A549 (cell line): ENCODE results near the gene ZNF790.

ENCODE experiments used
- CHD4 ChIP-seq: fragments of 200-600 bp; sonication (generic); IDR thresholded peaks from 2 replicates; pipeline ENCODE4 v1.6.1; 2016; ENCODE audit warnings: antibody characterized with exemption, mild to moderate bottlenecking, borderline replicate concordance
- HOXA7 ChIP-seq: fragments of 250-450 bp; sonication (Bioruptor Pico); IDR thresholded peaks from 2 replicates; pipeline ENCODE4 v1.5.0; 2020; ENCODE audit warnings: mild to moderate bottlenecking, moderate library complexity
- MAX ChIP-seq: IDR thresholded peaks from 2 replicates; pipeline ENCODE4 v1.6.1; 2012
- MAZ ChIP-seq: fragments of 150-350 bp; IDR thresholded peaks from 2 replicates; pipeline ENCODE4 v1.6.1; 2014; ENCODE audit warnings: antibody characterized with exemption, low read depth, low read length, borderline replicate concordance
- RNF2 ChIP-seq: fragments of 200-600 bp; sonication (generic); IDR thresholded peaks from 2 replicates; pipeline ENCODE4 v1.6.1; 2016; ENCODE audit warnings: low read depth, mild to moderate bottlenecking, antibody characterized with exemption, moderate library complexity, borderline replicate concordance
- USF2 ChIP-seq: fragments of 450-650 bp; IDR thresholded peaks from 2 replicates; pipeline ENCODE4 v1.6.1; 2014; ENCODE audit warnings: antibody characterized with exemption
- TF ChIP-seq, protein P1 (sequence below): fragments of >200 bp; sonication (Bioruptor Twin); formaldehyde crosslinking; IDR thresholded peaks from 3 replicates; pipeline ENCODE4 v1.5.1; 2016

DNA sequence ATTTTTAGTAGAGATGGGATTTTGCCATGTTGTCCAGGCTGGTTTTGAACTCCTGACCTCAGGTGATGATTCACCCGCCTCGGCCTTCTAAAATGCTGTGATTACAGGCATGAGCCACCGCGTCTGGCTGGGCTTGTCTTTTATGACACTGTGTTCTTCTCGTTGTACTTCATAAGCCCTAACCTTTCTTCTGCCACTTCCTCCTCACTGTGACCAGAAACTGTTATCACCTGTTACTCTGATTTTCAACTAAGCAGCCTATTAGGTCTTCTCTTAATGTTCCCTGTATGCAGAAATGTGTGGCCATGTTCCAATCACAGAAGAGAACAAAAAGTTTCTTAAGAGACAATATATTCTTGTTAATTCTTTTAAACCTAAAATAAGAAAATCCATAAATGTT lies 16.4 kb downstream of the ZNF790 start:
- TF ChIP-seq USF2 (no peak), HOXA7 (CRISPR knock-in tag) (no peak), MAZ (no peak), RNF2 (no peak), CHD4 (no peak), MAX (no peak)
- TF ChIP-seq, protein P1, sequence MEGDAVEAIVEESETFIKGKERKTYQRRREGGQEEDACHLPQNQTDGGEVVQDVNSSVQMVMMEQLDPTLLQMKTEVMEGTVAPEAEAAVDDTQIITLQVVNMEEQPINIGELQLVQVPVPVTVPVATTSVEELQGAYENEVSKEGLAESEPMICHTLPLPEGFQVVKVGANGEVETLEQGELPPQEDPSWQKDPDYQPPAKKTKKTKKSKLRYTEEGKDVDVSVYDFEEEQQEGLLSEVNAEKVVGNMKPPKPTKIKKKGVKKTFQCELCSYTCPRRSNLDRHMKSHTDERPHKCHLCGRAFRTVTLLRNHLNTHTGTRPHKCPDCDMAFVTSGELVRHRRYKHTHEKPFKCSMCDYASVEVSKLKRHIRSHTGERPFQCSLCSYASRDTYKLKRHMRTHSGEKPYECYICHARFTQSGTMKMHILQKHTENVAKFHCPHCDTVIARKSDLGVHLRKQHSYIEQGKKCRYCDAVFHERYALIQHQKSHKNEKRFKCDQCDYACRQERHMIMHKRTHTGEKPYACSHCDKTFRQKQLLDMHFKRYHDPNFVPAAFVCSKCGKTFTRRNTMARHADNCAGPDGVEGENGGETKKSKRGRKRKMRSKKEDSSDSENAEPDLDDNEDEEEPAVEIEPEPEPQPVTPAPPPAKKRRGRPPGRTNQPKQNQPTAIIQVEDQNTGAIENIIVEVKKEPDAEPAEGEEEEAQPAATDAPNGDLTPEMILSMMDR: no peak
